ENCODE measurements around the gene RDM1.

Gene RDM1

GRCh38 chr17:35923609-35924114 lies 6.9 kb downstream of the RDM1 start:
- ATAC-seq (ENCODE audit: low read depth) = no peak
- H3K27ac ChIP-seq (ENCODE audit: poor library complexity, severe bottlenecking) = no peak overlapping the region
- no peak for DNase-seq (ENCODE audit: low spot score)
- no peak for TF ChIP-seq CTCF (IDR thresholded peaks at IDR 0.05; ENCODE audit: poor library complexity, severe bottlenecking)
- H3K4me3 ChIP-seq (ENCODE audit: severe bottlenecking) = no peak overlapping the region
- no peaks in the 10 kb centered on the region; the same call in 1 of the 2 replicates for H3K36me3 ChIP-seq (ENCODE audit: low read depth)
- H3K4me1 ChIP-seq (ENCODE audit: insufficient read depth, poor library complexity, severe bottlenecking) = no peaks in the 10 kb centered on the region
- no peaks in the 10 kb centered on the region for H3K9me3 ChIP-seq (ENCODE audit: severe bottlenecking)
- no peaks in the 10 kb centered on the region for H3K27me3 ChIP-seq (ENCODE audit: insufficient read depth, poor library complexity, severe bottlenecking)

- Histone ChIP-seq H3K9me3 (ENCODE audit: severe bottlenecking) (no peaks in the 10 kb centered on the region), H3K27ac (ENCODE audit: poor library complexity, severe bottlenecking) (no peak overlapping the region), H3K27me3 (ENCODE audit: insufficient read depth, poor library complexity, severe bottlenecking) (no peaks in the 10 kb centered on the region), H3K4me1 (ENCODE audit: insufficient read depth, poor library complexity, severe bottlenecking) (no peaks in the 10 kb centered on the region), H3K36me3 (ENCODE audit: low read depth) (no peaks in the 10 kb centered on the region; the same call in 1 of the 2 replicates), H3K4me3 (ENCODE audit: severe bottlenecking) (no peak overlapping the region)
- ATAC-seq (ENCODE audit: low read depth) (no peak), DNase-seq (ENCODE audit: low spot score) (no peak)
- TF ChIP-seq CTCF (IDR thresholded peaks at IDR 0.05; ENCODE audit: poor library complexity, severe bottlenecking) = no peak
Measured at GRCh38 chr17:35920229-35920628, 10.3 kb downstream of the RDM1 start.

- H3K36me3 ChIP-seq (ENCODE audit: low read depth) = no peaks in the 10 kb centered on the region; the same call in 1 of the 2 replicates
Measured at GRCh38 chr17:35918665-35919064, 11.9 kb downstream of the RDM1 start.

GRCh38 chr17:35917519-35918213 lies 12.9 kb downstream of the RDM1 start:
- no peak for ATAC-seq (ENCODE audit: low read depth)
- no peak overlapping the region for H3K27ac ChIP-seq (ENCODE audit: poor library complexity, severe bottlenecking)
- no peaks in the 10 kb centered on the region; the same call in 1 of the 2 replicates for H3K36me3 ChIP-seq (ENCODE audit: low read depth)
- no peak for DNase-seq (ENCODE audit: low spot score)
- H3K27me3 ChIP-seq (ENCODE audit: insufficient read depth, poor library complexity, severe bottlenecking) = no peaks in the 10 kb centered on the region
- no peaks in the 10 kb centered on the region for H3K4me1 ChIP-seq (ENCODE audit: insufficient read depth, poor library complexity, severe bottlenecking)
- H3K9me3 ChIP-seq (ENCODE audit: severe bottlenecking) = no peaks in the 10 kb centered on the region
- H3K4me3 ChIP-seq (ENCODE audit: severe bottlenecking) = no peak overlapping the region
- no peak for TF ChIP-seq CTCF (IDR thresholded peaks at IDR 0.05; ENCODE audit: poor library complexity, severe bottlenecking)

More at GRCh38 chr17:35918665-35919064, 11.9 kb downstream of the RDM1 start:
- H3K9me3 ChIP-seq (ENCODE audit: severe bottlenecking) = no peaks in the 10 kb centered on the region
- ATAC-seq (ENCODE audit: low read depth) (no peak), DNase-seq (ENCODE audit: low spot score) (no peak)
- no peak for TF ChIP-seq CTCF (IDR thresholded peaks at IDR 0.05; ENCODE audit: poor library complexity, severe bottlenecking)
- H3K27ac ChIP-seq (ENCODE audit: poor library complexity, severe bottlenecking) = no peak overlapping the region
- no peaks in the 10 kb centered on the region for H3K27me3 ChIP-seq (ENCODE audit: insufficient read depth, poor library complexity, severe bottlenecking)
- no peak overlapping the region for H3K4me3 ChIP-seq (ENCODE audit: severe bottlenecking)
- H3K4me1 ChIP-seq (ENCODE audit: insufficient read depth, poor library complexity, severe bottlenecking) = no peaks in the 10 kb centered on the region
